Measurements from ENCODE around the gene SCAMP4. TPM values are rescaled to one million over a fixed set of nuclear protein-coding genes. Genes with fewer than 3 reads are reported as not detected.
A peak's percentile ranks its signal among the peaks of the same experiment; 100 is the strongest.

SCAMP4 gene
- total RNA-seq, 2 donors from 2014 or later, result 35.0 to 42.1 TPM

- no peak for TF ChIP-seq CTCF (IDR thresholded peaks at IDR 0.05)
- no peak overlapping the region for H3K4me3 ChIP-seq
Observed at GRCh38 chr19:1944088-1944915, 39.1 kb downstream of the SCAMP4 start.

GRCh38 chr19:1944916-1945561, 39.8 kb downstream of the SCAMP4 start:
- no peak for DNase-seq (ENCODE audit: low spot score)
- TF ChIP-seq CTCF (IDR thresholded peaks at IDR 0.05), result no peak
- Histone ChIP-seq H3K4me3 (no peak overlapping the region), H3K9me3 (no peaks in the 10 kb centered on the region), H3K27me3 (no peaks in the 10 kb centered on the region), H3K36me3 (no peaks in the 10 kb centered on the region), H3K27ac (no peak overlapping the region), H3K4me1 (peaks cover 0 to 42% of the 10 kb centered on the region in 2 donors)

More at GRCh38 chr19:1944088-1944915, 39.1 kb downstream of the SCAMP4 start:
- DNase-seq (ENCODE audit: low spot score), result no peak
- H3K27ac ChIP-seq, result no peak overlapping the region
- H3K27me3 ChIP-seq, result no peaks in the 10 kb centered on the region
- H3K9me3 ChIP-seq, result no peaks in the 10 kb centered on the region
- peaks cover 0 to 50% of the 10 kb centered on the region in 2 donors for H3K4me1 ChIP-seq
- no peaks in the 10 kb centered on the region for H3K36me3 ChIP-seq

GRCh38 chr19:1945899-1946298, 40.7 kb downstream of the SCAMP4 start:
- H3K27ac ChIP-seq, result no peak overlapping the region
- TF ChIP-seq CTCF (IDR thresholded peaks at IDR 0.05), result peak; percentile 31 to 60
- DNase-seq (ENCODE audit: low spot score), result no peak
- no peak overlapping the region for H3K4me3 ChIP-seq
- H3K4me1 ChIP-seq, result peaks cover 0 to 39% of the 10 kb centered on the region in 2 donors
- H3K27me3 ChIP-seq, result no peaks in the 10 kb centered on the region
- no peaks in the 10 kb centered on the region for H3K36me3 ChIP-seq
- no peaks in the 10 kb centered on the region for H3K9me3 ChIP-seq

- peaks cover 3% of the 10 kb centered on the region for H3K36me3 ChIP-seq
- H3K27ac ChIP-seq, result no peak overlapping the region
- no peak overlapping the region for H3K4me3 ChIP-seq
- peaks cover 0 to 26% of the 10 kb centered on the region in 2 donors for H3K4me1 ChIP-seq
- no peaks in the 10 kb centered on the region for H3K27me3 ChIP-seq
- H3K9me3 ChIP-seq, result no peaks in the 10 kb centered on the region
- TF ChIP-seq CTCF (IDR thresholded peaks at IDR 0.05), result no peak
- DNase-seq (ENCODE audit: low spot score), result no peak
Observed at GRCh38 chr19:1947651-1948209, 42.5 kb downstream of the SCAMP4 start.

GRCh38 chr19:1949304-1950101, 44.3 kb downstream of the SCAMP4 start:
- Histone ChIP-seq H3K9me3 (no peaks in the 10 kb centered on the region), H3K36me3 (peaks cover 4% of the 10 kb centered on the region), H3K4me3 (no peak overlapping the region), H3K27me3 (no peaks in the 10 kb centered on the region), H3K27ac (no peak overlapping the region), H3K4me1 (peaks cover 0 to 8% of the 10 kb centered on the region in 2 donors)
- TF ChIP-seq CTCF (IDR thresholded peaks at IDR 0.05), result no peak
- no peak for DNase-seq (ENCODE audit: low spot score)

All from right atrium auricular region (tissue), 2 donors.